GM12872 (cell line): ENCODE results near the gene ITSN1.

Experiments used
- TF ChIP-seq, protein P1 (sequence below): IDR thresholded peaks from 3 replicates; pipeline ENCODE4 v1.5.1; 2011; ENCODE audit warnings: low read depth, mild to moderate bottlenecking, low read length, moderate library complexity; ENCODE audit not compliant: insufficient read depth

The ITSN1 gene

GRCh38 chr21:33820798-33821197, 178.5 kb downstream of the ITSN1 start:
- TF ChIP-seq, protein P1, sequence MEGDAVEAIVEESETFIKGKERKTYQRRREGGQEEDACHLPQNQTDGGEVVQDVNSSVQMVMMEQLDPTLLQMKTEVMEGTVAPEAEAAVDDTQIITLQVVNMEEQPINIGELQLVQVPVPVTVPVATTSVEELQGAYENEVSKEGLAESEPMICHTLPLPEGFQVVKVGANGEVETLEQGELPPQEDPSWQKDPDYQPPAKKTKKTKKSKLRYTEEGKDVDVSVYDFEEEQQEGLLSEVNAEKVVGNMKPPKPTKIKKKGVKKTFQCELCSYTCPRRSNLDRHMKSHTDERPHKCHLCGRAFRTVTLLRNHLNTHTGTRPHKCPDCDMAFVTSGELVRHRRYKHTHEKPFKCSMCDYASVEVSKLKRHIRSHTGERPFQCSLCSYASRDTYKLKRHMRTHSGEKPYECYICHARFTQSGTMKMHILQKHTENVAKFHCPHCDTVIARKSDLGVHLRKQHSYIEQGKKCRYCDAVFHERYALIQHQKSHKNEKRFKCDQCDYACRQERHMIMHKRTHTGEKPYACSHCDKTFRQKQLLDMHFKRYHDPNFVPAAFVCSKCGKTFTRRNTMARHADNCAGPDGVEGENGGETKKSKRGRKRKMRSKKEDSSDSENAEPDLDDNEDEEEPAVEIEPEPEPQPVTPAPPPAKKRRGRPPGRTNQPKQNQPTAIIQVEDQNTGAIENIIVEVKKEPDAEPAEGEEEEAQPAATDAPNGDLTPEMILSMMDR, result no peak

DNA sequence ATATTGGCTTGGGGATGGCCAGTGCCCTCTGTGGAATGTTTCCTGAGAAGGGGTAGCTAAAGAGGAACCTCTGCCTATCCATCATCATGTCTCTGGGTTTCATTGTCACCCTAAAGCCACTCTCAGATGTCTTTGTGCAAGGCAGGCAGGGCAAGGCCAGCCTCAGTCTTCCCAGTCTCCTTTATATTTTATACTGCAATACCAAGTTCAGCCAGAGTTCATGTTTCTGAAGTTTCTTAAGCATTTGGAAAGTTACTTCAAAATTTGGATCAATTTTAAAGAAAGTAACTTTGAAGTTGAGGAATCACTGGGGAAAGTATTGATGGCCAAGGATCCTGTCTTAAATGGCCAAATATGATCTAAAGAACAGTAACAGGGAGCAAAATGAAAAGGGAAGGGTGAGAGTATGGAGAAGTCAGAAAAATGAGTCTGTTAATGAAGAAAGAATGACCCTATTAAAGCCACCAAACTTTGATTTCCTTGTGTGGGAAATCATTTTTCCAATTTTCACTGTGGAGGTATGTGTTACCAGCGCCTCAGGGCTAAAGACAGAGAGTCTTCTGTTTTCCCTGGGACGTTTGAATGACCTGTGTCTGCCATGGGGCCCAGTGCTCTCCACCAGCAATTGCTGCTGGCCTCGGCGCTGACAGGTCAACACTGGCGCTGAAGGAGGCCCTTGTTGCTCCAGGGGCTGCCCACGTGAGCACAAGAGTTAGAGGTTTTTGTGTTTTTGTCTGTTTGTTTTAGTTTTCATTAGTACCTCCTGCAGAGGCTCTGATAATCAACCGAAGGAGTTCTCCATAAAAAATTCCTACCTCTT, 179.4 kb downstream of the ITSN1 start:
- TF ChIP-seq, protein P1, result no peak

GRCh38 chr21:33824156-33824941, 182.0 kb downstream of the ITSN1 start:
- TF ChIP-seq, protein P1, result no peak

DNA sequence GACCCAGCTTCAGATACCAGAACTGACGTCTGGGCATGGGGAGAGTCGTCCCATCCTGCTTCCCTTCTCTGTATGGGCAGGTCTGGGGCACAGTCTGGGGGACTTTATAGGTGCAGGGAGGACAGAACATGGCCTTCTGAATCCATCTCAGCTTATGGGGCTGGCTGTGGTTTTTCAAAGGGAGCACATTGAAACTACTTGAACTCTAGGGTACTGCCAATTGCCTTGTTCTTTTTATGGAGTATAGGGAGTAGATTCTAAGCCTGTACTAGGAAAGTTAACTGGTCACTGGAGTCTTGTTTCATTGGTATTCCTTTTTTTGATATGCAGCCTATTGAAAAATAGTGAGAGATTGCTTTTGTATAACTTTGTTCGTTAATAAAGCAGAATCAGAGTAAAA, 183.1 kb downstream of the ITSN1 start:
- TF ChIP-seq, protein P1, result no peak

- TF ChIP-seq, protein P1, result no peak
These were observed 183.6 kb downstream of the ITSN1 start for GRCh38 chr21:33825915-33826314.

DNA sequence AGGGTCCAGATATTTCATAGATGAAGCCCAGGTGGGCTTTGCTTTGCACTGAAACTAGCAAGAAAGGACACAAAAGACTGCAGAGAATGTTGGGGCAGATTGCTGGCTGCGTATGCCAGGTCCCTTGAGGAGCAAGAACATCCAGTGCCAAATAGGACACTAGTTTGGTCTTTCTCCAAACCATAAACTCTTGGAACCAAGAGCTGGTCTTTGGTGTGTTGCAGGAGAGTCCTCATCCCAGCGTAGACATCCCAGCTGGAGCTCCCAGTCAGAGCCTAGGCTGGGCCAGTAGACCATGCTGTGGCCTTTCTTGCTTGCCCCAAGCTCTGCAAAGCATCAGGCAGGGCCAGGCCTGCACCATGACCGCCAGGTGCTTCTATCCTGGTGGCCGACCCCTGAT, 185.8 kb downstream of the ITSN1 start:
- TF ChIP-seq, protein P1, result no peak

DNA sequence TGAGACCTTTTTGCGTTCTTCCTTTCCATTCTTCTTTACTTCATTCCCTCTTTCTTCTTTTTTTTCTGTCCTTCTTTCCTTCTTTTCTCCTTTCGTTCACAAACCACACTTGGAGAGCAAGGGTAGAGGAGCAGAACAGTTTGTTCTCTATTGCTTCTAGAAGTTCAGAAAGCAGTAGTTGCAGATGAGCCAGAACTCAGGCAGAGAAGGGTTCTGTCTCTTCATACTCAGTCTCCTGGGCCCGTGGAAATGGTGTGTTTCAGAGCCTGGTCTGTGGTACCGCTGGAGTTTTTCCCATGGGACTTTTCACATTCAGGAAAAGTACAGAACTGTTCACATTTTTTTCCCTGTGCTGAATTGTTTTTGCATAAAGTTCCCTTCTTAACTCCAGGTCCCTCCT, 186.3 kb downstream of the ITSN1 start:
- TF ChIP-seq, protein P1, result no peak
